IMR-90 (cell line): ENCODE data around the gene LPO. TPM values are rescaled to one million over a fixed set of nuclear protein-coding genes. Genes with fewer than 3 reads are reported as not detected.

Source experiments
- ATAC-seq: fragments of 200-7000 bp; cut with Tn5 transposase; 2 replicates; pipeline ENCODE4 v1.9.1; 2020; ENCODE audit warnings: low read depth, mild to moderate bottlenecking, moderate library complexity
- BruUV-seq: library from RNA; stranded (reverse); fragments of 400-500 nt; replicated peaks from 2 replicates; lab custom pipeline; 2021; lab: Mats Ljungman, UMichigan
- CTCF ChIA-PET: fragments of 300-600 bp; formaldehyde crosslinking; extraction: SDS; loops from one replicate; lab custom pipeline; 2021; ENCODE audit warnings: antibody characterized with exemption; lab: Yijun Ruan, JAX
- POLR2A ChIA-PET: fragments of 300-600 bp; sonication (Branson Sonifier 250); formaldehyde crosslinking; loops from one replicate; lab custom pipeline; 2022; ENCODE audit warnings: antibody characterized with exemption; ENCODE audit not compliant: unreplicated experiment; lab: Charles Lee
- DNase-seq: peaks from one replicate; pipeline ENCODE4 v3.0.0; 2013
- H2AFZ ChIP-seq: replicated peaks from 2 replicates; pipeline ENCODE3; 2013; ENCODE audit warnings: low read length, mild to moderate bottlenecking; ENCODE audit not compliant: poor library complexity
- H2AK5ac ChIP-seq: 2 replicates; pipeline ENCODE4 v1.6.1; 2013; ENCODE audit warnings: low read depth, low read length, inconsistent platforms
- H2AK9ac ChIP-seq: replicated peaks from 2 replicates; pipeline ENCODE3; 2013; ENCODE audit warnings: mild to moderate bottlenecking, low read depth, low read length, moderate library complexity; ENCODE audit not compliant: poor library complexity
- H2BK120ac ChIP-seq: 2 replicates; pipeline ENCODE4 v1.6.1; 2013; ENCODE audit warnings: low read depth, low read length, inconsistent platforms
- H2BK15ac ChIP-seq: 3 replicates; pipeline ENCODE4 v1.6.1; 2013; ENCODE audit warnings: low read depth, low read length, inconsistent platforms
- H2BK20ac ChIP-seq: 2 replicates; pipeline ENCODE4 v1.6.1; 2013; ENCODE audit warnings: low read depth, mild to moderate bottlenecking, inconsistent platforms, low read length, moderate library complexity
- H2BK5ac ChIP-seq: 2 replicates; pipeline ENCODE4 v1.6.1; 2013; ENCODE audit warnings: mild to moderate bottlenecking, low read depth, low read length, inconsistent platforms; ENCODE audit not compliant: poor library complexity, severe bottlenecking
- H3K14ac ChIP-seq: replicated peaks from 2 replicates; pipeline ENCODE4 v1.6.1; 2013; ENCODE audit warnings: low read depth, low read length, inconsistent platforms
- H3K18ac ChIP-seq: 2 replicates; pipeline ENCODE4 v1.6.1; 2013; ENCODE audit warnings: low read depth, low read length, control low read depth
- H3K23ac ChIP-seq: 2 replicates; pipeline ENCODE4 v1.6.1; 2013; ENCODE audit warnings: low read depth, low read length, inconsistent platforms
- H3K27ac ChIP-seq: 2 replicates; pipeline ENCODE4 v1.5.1; 2013; ENCODE audit warnings: mild to moderate bottlenecking, control low read depth, low read length; ENCODE audit not compliant: insufficient read depth
- H3K27me3 ChIP-seq: 2 replicates; pipeline ENCODE4 v1.6.1; 2013; ENCODE audit warnings: low read length; ENCODE audit not compliant: control insufficient read depth, insufficient read depth
- H3K36me3 ChIP-seq: 2 replicates; pipeline ENCODE4 v1.6.1; 2013; ENCODE audit warnings: low read length, mixed read lengths; ENCODE audit not compliant: control insufficient read depth, insufficient read depth
- H3K4ac ChIP-seq: 2 replicates; pipeline ENCODE4 v1.6.1; 2013; ENCODE audit warnings: low read depth, low read length, inconsistent platforms
- H3K4me1 ChIP-seq: 2 replicates; pipeline ENCODE4 v1.6.1; 2013; ENCODE audit warnings: low read length, mixed read lengths; ENCODE audit not compliant: control insufficient read depth, insufficient read depth
- H3K4me2 ChIP-seq: 2 replicates; pipeline ENCODE4 v1.6.1; 2013; ENCODE audit warnings: low read depth, mild to moderate bottlenecking, control low read depth, low read length, moderate library complexity
- H3K4me3 ChIP-seq: 2 replicates; pipeline ENCODE4 v1.5.1; 2013; ENCODE audit warnings: low read depth, mild to moderate bottlenecking, control low read depth, low read length, moderate library complexity; ENCODE audit not compliant: insufficient read depth
- H3K56ac ChIP-seq: 2 replicates; pipeline ENCODE4 v1.6.1; 2013; ENCODE audit warnings: low read length, inconsistent platforms; ENCODE audit not compliant: insufficient read depth; ENCODE audit errors: extremely low read depth
- H3K79me1 ChIP-seq, 2 experiments: 2 replicates each; pipeline ENCODE4 v1.6.1; 2013; ENCODE audit warnings: low read length in 2 of 2, inconsistent platforms in 1 of 2, low read depth in 1 of 2
- H3K9ac ChIP-seq: 2 replicates; pipeline ENCODE4 v1.6.1; 2013; ENCODE audit warnings: low read depth, low read length, control low read depth
- H3K9me1 ChIP-seq: 2 replicates; pipeline ENCODE4 v1.6.1; 2013; ENCODE audit warnings: low read length, inconsistent platforms; ENCODE audit not compliant: insufficient read depth
- H3K9me3 ChIP-seq: 2 replicates; pipeline ENCODE4 v1.6.1; 2013; ENCODE audit warnings: low read length; ENCODE audit not compliant: control insufficient read depth, insufficient read depth
- H4K20me1 ChIP-seq: 2 replicates; pipeline ENCODE4 v1.6.1; 2013; ENCODE audit warnings: low read length, inconsistent platforms; ENCODE audit not compliant: insufficient read depth
- H4K5ac ChIP-seq: 2 replicates; pipeline ENCODE4 v1.6.1; 2013; ENCODE audit warnings: mild to moderate bottlenecking, low read depth, low read length, control low read depth
- H4K8ac ChIP-seq, 2 experiments: 2 replicates each; pipeline ENCODE4 v1.6.1; 2013; ENCODE audit warnings: low read depth in 2 of 2, low read length in 2 of 2, control low read depth in 1 of 2, inconsistent platforms in 1 of 2
- H4K91ac ChIP-seq: 2 replicates; pipeline ENCODE4 v1.6.1; 2013; ENCODE audit warnings: low read depth, low read length, inconsistent platforms; ENCODE audit not compliant: insufficient read depth
- BHLHE40 ChIP-seq: fragments of 150-350 bp; IDR thresholded peaks from 2 replicates; pipeline ENCODE4 v1.6.1; 2016; ENCODE audit warnings: mild to moderate bottlenecking, low read depth, low read length
- MAZ ChIP-seq: IDR thresholded peaks from 2 replicates; pipeline ENCODE4 v1.6.1; 2012; ENCODE audit warnings: low read depth, mild to moderate bottlenecking, low read length, improper control_type of control experiment, moderate library complexity, borderline replicate concordance
- NFE2L2 ChIP-seq: fragments of 150-350 bp; IDR thresholded peaks from 2 replicates; pipeline ENCODE4 v1.6.1; 2016; ENCODE audit warnings: low read depth, mild to moderate bottlenecking, low read length
- RAD21 ChIP-seq: IDR thresholded peaks from 2 replicates; pipeline ENCODE4 v1.6.1; 2012; ENCODE audit warnings: low read length, improper control_type of control experiment
- RFX5 ChIP-seq: IDR thresholded peaks from 2 replicates; pipeline ENCODE4 v1.8.0; 2012; ENCODE audit warnings: low read depth, mild to moderate bottlenecking, low read length, moderate library complexity
- USF2 ChIP-seq: fragments of 150-350 bp; IDR thresholded peaks from 2 replicates; pipeline ENCODE4 v1.6.1; 2017; ENCODE audit warnings: mild to moderate bottlenecking, antibody characterized with exemption, low read length, low read depth
- WGBS, 2 experiments: methylation state at CpG; one replicate each; pipeline versions ENCODE4 v1.1.5 to v1.1.7; 2013; ENCODE audit warnings: missing lambda C conversion rate in 2 of 2; ENCODE audit not compliant: insufficient read length in 1 of 2; ENCODE audit errors: extremely low coverage in 2 of 2; 5-methylcytosine and 5-hydroxymethylcytosine counted together
- dilution Hi-C: fragments of 300-500 bp; cut with HindIII; formaldehyde crosslinking; loops from one replicate; pipeline ENCODE4 v1.14.3; 2018; ENCODE audit warnings: low sequenced_read_pairs; ENCODE audit not compliant: unreplicated experiment
- in situ Hi-C: fragments of 300-500 bp; cut with MboI; formaldehyde crosslinking; loops from 3 replicates; pipeline ENCODE4 v1.14.3; 2019; ENCODE audit warnings: low sequenced_read_pairs, inconsistent platforms, mixed read lengths
- intact Hi-C: fragments of 100-400 bp; cut with micrococcal nuclease; formaldehyde crosslinking; loops from 2 replicates; pipeline ENCODE4 v1.10.0; 2022
- polyA plus RNA-seq, 3 experiments: library from polyadenylated mRNA; depleted of rRNA; stranded (reverse); fragments of >200 nt; gene quantifications; 2 replicates each; pipeline ENCODE4 v1.2.3, GENCODE V29; 2012; ENCODE audit warnings: low replicate concordance in 1 of 3
- total RNA-seq: library from RNA; depleted of rRNA; stranded (reverse); fragments of >200 nt; gene quantifications from 2 replicates; pipeline ENCODE4 v1.2.3, GENCODE V29; 2012

LPO gene
- total and polyA plus RNA-seq, 2 of the 4 experiments (the other 2 are of a cell fraction), result not detected

GRCh38 chr17:58191241-58191896 is 47.0 kb upstream of the LPO start:
- Histone ChIP-seq H3K4me3 (no peak overlapping the region), H4K8ac (no peak overlapping the region), H3K79me1 (no peaks in the 10 kb centered on the region), H3K4me1 (no peaks in the 10 kb centered on the region), H2BK120ac (no peak overlapping the region), H3K56ac (no peak overlapping the region), H2BK15ac (no peak overlapping the region), H3K4me2 (no peak overlapping the region), H3K23ac (no peak overlapping the region), H3K9me1 (peaks cover 4% of the 10 kb centered on the region; the same call in 1 of the 2 replicates), H3K4ac (no peak overlapping the region), H4K20me1 (no peaks in the 10 kb centered on the region), H2BK20ac (no peak overlapping the region), H4K91ac (no peak overlapping the region), H3K18ac (no peak overlapping the region), H2BK5ac (no peak overlapping the region), H3K14ac (no peak overlapping the region), H3K27me3 (peaks cover 14% of the 10 kb centered on the region), H4K5ac (no peak overlapping the region), H3K36me3 (no peaks in the 10 kb centered on the region), H3K9ac (no peak overlapping the region), H3K27ac (no peak overlapping the region), H2AK5ac (no peak overlapping the region), H2AFZ (no peak overlapping the region), H3K9me3 (no peaks in the 10 kb centered on the region), H2AK9ac (no peak overlapping the region)
- 34% methylated on average over 6 of the region's 14 CpGs; no CpG with 5 or more reads in 1 of the 2 experiments for WGBS, 2 experiments
- in situ Hi-C loops (no loop called here), dilution Hi-C loops (no loop called here), intact Hi-C loops (no loop called here)
- TF ChIP-seq MAZ (no peak), NFE2L2 (no peak), RAD21 (no peak), BHLHE40 (no peak), USF2 (no peak), RFX5 (no peak)
- no TSS peak for BruUV-seq
- DNase-seq (no peak), ATAC-seq (no peak)
- POLR2A ChIA-PET, result no interaction called here
- CTCF ChIA-PET, result no interaction called here
